Mesothelial cell of epicardium (in vitro differentiated cells): ENCODE data around the gene BACE2. TPM values are rescaled to one million over a fixed set of nuclear protein-coding genes. Genes with fewer than 3 reads are reported as not detected.

Experiments used
- DNase-seq, 2 experiments: peaks; one replicate each; pipeline ENCODE4 v3.0.0; 2021; ENCODE audit warnings: low spot score in 2 of 2; ENCODE audit not compliant: unreplicated experiment in 2 of 2
- H3K27ac Mint-ChIP-seq: 2 replicates; pipeline ENCODE4 v1.8.0; 2021; ENCODE audit warnings: mixed read lengths
- H3K27me3 Mint-ChIP-seq: 2 replicates; pipeline ENCODE4 v1.8.0; 2021; ENCODE audit warnings: low read depth, mixed read lengths
- H3K36me3 Mint-ChIP-seq: 2 replicates; pipeline ENCODE4 v1.8.0; 2021; ENCODE audit warnings: mixed read lengths
- H3K4me1 Mint-ChIP-seq: 2 replicates; pipeline ENCODE4 v1.8.0; 2021; ENCODE audit warnings: mixed read lengths
- H3K4me3 Mint-ChIP-seq: 2 replicates; pipeline ENCODE4 v1.8.0; 2021; ENCODE audit warnings: mild to moderate bottlenecking, moderate library complexity, mixed read lengths
- H3K9me3 Mint-ChIP-seq: 2 replicates; pipeline ENCODE4 v1.8.0; 2021; ENCODE audit warnings: mixed read lengths
- CTCF ChIP-seq: fragments of 200-600 bp; sonication (generic); IDR thresholded peaks from one replicate; pipeline ENCODE4 v1.5.0; 2021; ENCODE audit warnings: antibody characterized with exemption; ENCODE audit not compliant: unreplicated experiment
- total RNA-seq: library from RNA; stranded (reverse); gene quantifications from 3 replicates; pipeline ENCODE4 v1.2.1, GENCODE V29; 2021

BACE2 gene
- 29.8 to 31.3 TPM (median 30.6 TPM) in 3 replicates for total RNA-seq

- Mint-ChIP-seq H3K4me1 (peaks cover 19% of the 10 kb centered on the region), H3K27me3 (no peaks in the 10 kb centered on the region), H3K27ac (peak within 1 kb of the TSS; percentile 86), H3K4me3 (peak within 1 kb of the TSS; percentile 78), H3K36me3 (no peaks in the 10 kb centered on the region), H3K9me3 (no peaks in the 10 kb centered on the region)
- DNase-seq, result peak; percentile 73 to 76
- peak; percentile 54 for TF ChIP-seq CTCF
Observed at GRCh38 chr21:41167348-41168342, at the start of gene BACE2. TSS of gene BACE2 (plus strand) at chr21:41168160. CDS start at chr21:41168264, 104 bp downstream.

- DNase-seq, result no peak
- Mint-ChIP-seq H3K27me3 (peaks cover 31% of the 10 kb centered on the region), H3K27ac (no peak overlapping the region), H3K36me3 (no peaks in the 10 kb centered on the region), H3K4me1 (no peaks in the 10 kb centered on the region), H3K4me3 (no peak overlapping the region), H3K9me3 (no peaks in the 10 kb centered on the region)
- TF ChIP-seq CTCF, result no peak
Observed at GRCh38 chr21:41119901-41120300, 48.1 kb upstream of the BACE2 start.

- H3K4me3 Mint-ChIP-seq, result no peak overlapping the region
- no peak for TF ChIP-seq CTCF
- no peak for DNase-seq
- no peak overlapping the region for H3K27ac Mint-ChIP-seq
- no peaks in the 10 kb centered on the region for H3K9me3 Mint-ChIP-seq
- H3K36me3 Mint-ChIP-seq, result no peaks in the 10 kb centered on the region
- peaks cover 31% of the 10 kb centered on the region for H3K27me3 Mint-ChIP-seq
- no peaks in the 10 kb centered on the region for H3K4me1 Mint-ChIP-seq
Observed at GRCh38 chr21:41120997-41121396, 47.0 kb upstream of the BACE2 start.

GRCh38 chr21:41121785-41122415 is 46.1 kb upstream of the BACE2 start:
- Mint-ChIP-seq H3K27me3 (peaks cover 31% of the 10 kb centered on the region), H3K4me1 (no peaks in the 10 kb centered on the region), H3K27ac (no peak overlapping the region)

More at GRCh38 chr21:41121785-41122415, 46.1 kb upstream of the BACE2 start:
- Mint-ChIP-seq H3K4me3 (no peak overlapping the region), H3K9me3 (no peaks in the 10 kb centered on the region), H3K36me3 (no peaks in the 10 kb centered on the region)
- TF ChIP-seq CTCF, result peak; percentile 81
- peak in 1 of 2 experiments; percentile 88 for DNase-seq
